MM.1S (cell line): ENCODE measurements around the gene APPBP2.

Experiments used
- DNase-seq: peaks from one replicate; pipeline ENCODE4 v3.0.0-alpha.2; 2015
- H2AFZ ChIP-seq: fragments of 300-600 bp; sonication (generic); 2 replicates; pipeline ENCODE4 v1.6.0; 2016; ENCODE audit warnings: antibody characterized with exemption, low read length
- H3F3A ChIP-seq: fragments of 300-600 bp; sonication (generic); 2 replicates; pipeline ENCODE4 v1.6.1; 2016; ENCODE audit warnings: mild to moderate bottlenecking, antibody characterized with exemption, low read length, moderate library complexity, mixed read lengths; ENCODE audit not compliant: insufficient read depth
- H3K27ac ChIP-seq: fragments of 300-600 bp; sonication (generic); 2 replicates; pipeline ENCODE4 v1.5.1; 2016; ENCODE audit warnings: mild to moderate bottlenecking, low read length
- H3K27me3 ChIP-seq: fragments of 300-600 bp; sonication (generic); replicated peaks from 2 replicates; pipeline ENCODE4 v1.6.0; 2016; ENCODE audit warnings: low read length; ENCODE audit not compliant: insufficient read depth
- H3K36me3 ChIP-seq: fragments of 300-600 bp; sonication (generic); replicated peaks from 2 replicates; pipeline ENCODE4 v1.6.1; 2016; ENCODE audit warnings: mild to moderate bottlenecking, low read length, mixed read lengths; ENCODE audit not compliant: insufficient read depth
- H3K4me1 ChIP-seq: fragments of 300-600 bp; sonication (generic); 2 replicates; pipeline ENCODE4 v1.6.1; 2016; ENCODE audit warnings: low read length, mixed read lengths
- H3K4me2 ChIP-seq: fragments of 300-600 bp; sonication (generic); 2 replicates; pipeline ENCODE4 v1.6.0; 2016; ENCODE audit warnings: low read depth, low read length
- H3K4me3 ChIP-seq: fragments of 300-600 bp; sonication (generic); 2 replicates; pipeline ENCODE4 v1.5.1; 2016; ENCODE audit warnings: low read length, mixed read lengths
- H3K79me2 ChIP-seq: fragments of 300-600 bp; sonication (generic); 2 replicates; pipeline ENCODE4 v1.6.1; 2016; ENCODE audit warnings: mixed run types, low read length, mixed read lengths
- H3K9ac ChIP-seq: fragments of 300-600 bp; sonication (generic); 2 replicates; pipeline ENCODE4 v1.6.1; 2016; ENCODE audit warnings: low read length, mixed read lengths
- H3K9me2 ChIP-seq: fragments of 300-600 bp; sonication (generic); replicated peaks from 2 replicates; pipeline ENCODE4 v1.6.1; 2016; ENCODE audit warnings: mild to moderate bottlenecking, low read length, mixed read lengths; ENCODE audit not compliant: insufficient read depth
- H3K9me3 ChIP-seq: fragments of 300-600 bp; sonication (generic); replicated peaks from 2 replicates; pipeline ENCODE4 v1.6.1; 2016; ENCODE audit warnings: mild to moderate bottlenecking, low read length, mixed read lengths; ENCODE audit not compliant: insufficient read depth
- H4K20me1 ChIP-seq: fragments of 300-600 bp; sonication (generic); 2 replicates; pipeline ENCODE4 v1.6.1; 2016; ENCODE audit warnings: mild to moderate bottlenecking, low read length, moderate library complexity, mixed read lengths; ENCODE audit not compliant: insufficient read depth
- CTCF ChIP-seq: fragments of 300-600 bp; sonication (generic); IDR thresholded peaks from 2 replicates; pipeline ENCODE4 v1.5.1; 2016; ENCODE audit warnings: antibody characterized with exemption, low read length, mixed read lengths
- EZH2 ChIP-seq: fragments of 300-600 bp; sonication (generic); optimal IDR thresholded peaks from 2 replicates; pipeline ENCODE3; 2017; ENCODE audit warnings: low read depth, mild to moderate bottlenecking, antibody characterized with exemption, low read length, mixed read lengths
- EZH2phosphoT487 ChIP-seq: fragments of 300-600 bp; sonication (generic); IDR thresholded peaks from 2 replicates; pipeline ENCODE4 v1.6.1; 2018; ENCODE audit warnings: antibody characterized with exemption, low read length

The APPBP2 gene

GRCh38 chr17:60455378-60455777 lies 70.7 kb downstream of the APPBP2 start:
- Histone ChIP-seq H3K4me1 (peaks cover 3% of the 10 kb centered on the region; the same call in 1 of the 2 replicates), H3K79me2 (no peaks in the 10 kb centered on the region), H3K9ac (no peak overlapping the region), H4K20me1 (no peaks in the 10 kb centered on the region), H3K27me3 (no peaks in the 10 kb centered on the region), H3K36me3 (no peaks in the 10 kb centered on the region; the same call in 1 of the 2 replicates), H3K4me2 (no peak overlapping the region), H3K4me3 (no peak overlapping the region), H3K27ac (no peak overlapping the region), H3K9me3 (no peaks in the 10 kb centered on the region), H3K9me2 (no peaks in the 10 kb centered on the region), H2AFZ (no peak overlapping the region), H3F3A (peaks cover 4% of the 10 kb centered on the region)
- no peak for TF ChIP-seq EZH2
- TF ChIP-seq EZH2phosphoT487 = no peak
- no peak for TF ChIP-seq CTCF
- no peak for DNase-seq

GRCh38 chr17:60451965-60452364 lies 74.1 kb downstream of the APPBP2 start:
- Histone ChIP-seq H3K4me1 (peaks cover 3% of the 10 kb centered on the region; the same call in 1 of the 2 replicates), H2AFZ (no peak overlapping the region), H3K9me2 (no peaks in the 10 kb centered on the region), H3F3A (peaks cover 4% of the 10 kb centered on the region), H3K27me3 (no peaks in the 10 kb centered on the region), H3K27ac (no peak overlapping the region), H3K4me3 (no peak overlapping the region), H4K20me1 (no peaks in the 10 kb centered on the region), H3K4me2 (no peak overlapping the region), H3K9ac (no peak overlapping the region), H3K36me3 (peaks cover under 1% of the 10 kb centered on the region; the same call in 1 of the 2 replicates), H3K79me2 (no peaks in the 10 kb centered on the region), H3K9me3 (no peaks in the 10 kb centered on the region)
- DNase-seq = no peak
- TF ChIP-seq EZH2 (no peak), EZH2phosphoT487 (no peak), CTCF (no peak)

GRCh38 chr17:60451071-60451470 lies 75.0 kb downstream of the APPBP2 start:
- no peak for TF ChIP-seq EZH2phosphoT487
- no peak for TF ChIP-seq EZH2
- TF ChIP-seq CTCF = no peak
- Histone ChIP-seq H3K4me3 (no peak overlapping the region), H3K4me2 (no peak overlapping the region), H3K4me1 (peaks cover 3% of the 10 kb centered on the region; the same call in 1 of the 2 replicates), H3K9me2 (no peaks in the 10 kb centered on the region), H3K9ac (no peak overlapping the region), H3K79me2 (no peaks in the 10 kb centered on the region), H3F3A (peaks cover 2% of the 10 kb centered on the region), H3K36me3 (peaks cover 2% of the 10 kb centered on the region; the same call in 1 of the 2 replicates), H2AFZ (no peak overlapping the region), H3K9me3 (no peaks in the 10 kb centered on the region), H3K27ac (no peak overlapping the region), H3K27me3 (no peaks in the 10 kb centered on the region), H4K20me1 (no peaks in the 10 kb centered on the region)
- no peak for DNase-seq
